Mesenchymal stem cell (in vitro differentiated cells and primary cell): ENCODE results near the gene ADAM22.
A peak's percentile ranks its signal among the peaks of the same experiment; 100 is the strongest.

Experiments used
- DNase-seq: peaks from one replicate; pipeline ENCODE4 v3.0.0-alpha.2; 2013
- H2AFZ ChIP-seq: one replicate; pipeline ENCODE4 v1.6.1; 2013; ENCODE audit warnings: low read depth, mild to moderate bottlenecking, control low read depth, inconsistent platforms, low read length, moderate library complexity
- H2AK5ac ChIP-seq: 2 replicates; pipeline ENCODE4 v1.6.1; 2013; ENCODE audit warnings: low read length, moderate library complexity, mild to moderate bottlenecking, inconsistent platforms; ENCODE audit not compliant: severe bottlenecking
- H2BK120ac ChIP-seq: one replicate; pipeline ENCODE4 v1.6.1; 2013; ENCODE audit warnings: low read depth, mild to moderate bottlenecking, inconsistent platforms, low read length, moderate library complexity
- H2BK12ac ChIP-seq, 2 experiments: one replicate each; pipeline ENCODE4 v1.6.1; 2013; ENCODE audit warnings: inconsistent platforms in 2 of 2, low read length in 2 of 2, mild to moderate bottlenecking in 2 of 2, moderate library complexity in 2 of 2, control low read depth in 1 of 2
- H2BK15ac ChIP-seq: one replicate; pipeline ENCODE4 v1.6.1; 2013; ENCODE audit warnings: mild to moderate bottlenecking, low read depth, inconsistent platforms; ENCODE audit not compliant: poor library complexity, severe bottlenecking
- H2BK5ac ChIP-seq: 2 replicates; pipeline ENCODE4 v1.6.1; 2013; ENCODE audit warnings: low read depth, mild to moderate bottlenecking, low read length, control low read depth, inconsistent platforms; ENCODE audit not compliant: poor library complexity, severe bottlenecking
- H3K14ac ChIP-seq, 2 experiments: one replicate each; pipeline ENCODE4 v1.6.1; 2013; ENCODE audit warnings: inconsistent platforms in 2 of 2, low read length in 2 of 2, control low read depth in 1 of 2, mild to moderate bottlenecking in 1 of 2, moderate library complexity in 1 of 2
- H3K18ac ChIP-seq, 2 experiments: one replicate each; pipeline ENCODE4 v1.6.1; 2013; ENCODE audit warnings: inconsistent platforms in 2 of 2, low read length in 2 of 2, control low read depth in 1 of 2, low read depth in 1 of 2, mild to moderate bottlenecking in 1 of 2
- H3K23ac ChIP-seq, 2 experiments: one replicate each; pipeline ENCODE4 v1.6.1; 2013; ENCODE audit warnings: inconsistent platforms in 2 of 2, low read length in 2 of 2, mild to moderate bottlenecking in 2 of 2, moderate library complexity in 2 of 2, control low read depth in 1 of 2
- H3K27ac ChIP-seq: 2 replicates; pipeline ENCODE4 v1.5.1; 2013; ENCODE audit warnings: mild to moderate bottlenecking, moderate library complexity, low read length, control low read depth, inconsistent platforms; ENCODE audit not compliant: poor library complexity, severe bottlenecking
- H3K27me3 ChIP-seq, 2 experiments: 2 replicates each; pipeline versions ENCODE4 v1.6.1 to v1.7.0; 2013; ENCODE audit warnings: low read length in 2 of 2, mild to moderate bottlenecking in 2 of 2, moderate library complexity in 2 of 2, control low read depth in 1 of 2, inconsistent platforms in 1 of 2; ENCODE audit not compliant: control insufficient read depth in 1 of 2, insufficient read depth in 1 of 2
- H3K36me3 ChIP-seq, 2 experiments: 2 replicates each; pipeline versions ENCODE4 v1.6.1 to v1.7.0; 2013; ENCODE audit warnings: low read length in 2 of 2, control low read depth in 1 of 2, inconsistent platforms in 1 of 2, low read depth in 1 of 2, mild to moderate bottlenecking in 1 of 2; ENCODE audit not compliant: insufficient read depth in 2 of 2, control insufficient read depth in 1 of 2
- H3K4ac ChIP-seq, 2 experiments: one replicate each; pipeline ENCODE4 v1.6.1; 2013; ENCODE audit warnings: inconsistent platforms in 2 of 2, low read length in 2 of 2, mild to moderate bottlenecking in 2 of 2, moderate library complexity in 2 of 2, control low read depth in 1 of 2, low read depth in 1 of 2
- H3K4me1 ChIP-seq: 2 replicates; pipeline ENCODE4 v1.6.1; 2013; ENCODE audit warnings: low read depth, low read length, control low read depth; ENCODE audit not compliant: control insufficient read depth, insufficient read depth
- H3K4me2 ChIP-seq: 2 replicates; pipeline ENCODE4 v1.6.1; 2013; ENCODE audit warnings: low read length, mild to moderate bottlenecking, inconsistent platforms; ENCODE audit not compliant: poor library complexity, severe bottlenecking
- H3K4me3 ChIP-seq, 2 experiments: 2 replicates each; pipeline versions ENCODE4 v1.5.1 to v1.7.0; 2013; ENCODE audit warnings: low read length in 2 of 2, mild to moderate bottlenecking in 2 of 2, control low read depth in 1 of 2, low read depth in 1 of 2; ENCODE audit not compliant: insufficient read depth in 1 of 2
- H3K79me1 ChIP-seq: replicated peaks from 2 replicates; pipeline ENCODE4 v1.6.1; 2013; ENCODE audit warnings: mild to moderate bottlenecking, control low read depth, low read length, inconsistent platforms; ENCODE audit not compliant: poor library complexity, severe bottlenecking
- H3K9ac ChIP-seq: 2 replicates; pipeline ENCODE4 v1.7.0; 2013; ENCODE audit warnings: mild to moderate bottlenecking, low read length, moderate library complexity
- H3K9me3 ChIP-seq: 2 replicates; pipeline ENCODE4 v1.7.0; 2013; ENCODE audit warnings: mild to moderate bottlenecking, low read length; ENCODE audit not compliant: control insufficient read depth
- H4K8ac ChIP-seq: one replicate; pipeline ENCODE4 v1.6.1; 2013; ENCODE audit warnings: inconsistent platforms, mild to moderate bottlenecking, low read length, moderate library complexity
- H4K91ac ChIP-seq: one replicate; pipeline ENCODE4 v1.6.1; 2013; ENCODE audit warnings: mild to moderate bottlenecking, low read length, inconsistent platforms
- WGBS: methylation state at CpG from one replicate; pipeline ENCODE4 v1.1.7; 2013; ENCODE audit warnings: mixed read lengths; 5-methylcytosine and 5-hydroxymethylcytosine counted together

ADAM22 gene

DNA sequence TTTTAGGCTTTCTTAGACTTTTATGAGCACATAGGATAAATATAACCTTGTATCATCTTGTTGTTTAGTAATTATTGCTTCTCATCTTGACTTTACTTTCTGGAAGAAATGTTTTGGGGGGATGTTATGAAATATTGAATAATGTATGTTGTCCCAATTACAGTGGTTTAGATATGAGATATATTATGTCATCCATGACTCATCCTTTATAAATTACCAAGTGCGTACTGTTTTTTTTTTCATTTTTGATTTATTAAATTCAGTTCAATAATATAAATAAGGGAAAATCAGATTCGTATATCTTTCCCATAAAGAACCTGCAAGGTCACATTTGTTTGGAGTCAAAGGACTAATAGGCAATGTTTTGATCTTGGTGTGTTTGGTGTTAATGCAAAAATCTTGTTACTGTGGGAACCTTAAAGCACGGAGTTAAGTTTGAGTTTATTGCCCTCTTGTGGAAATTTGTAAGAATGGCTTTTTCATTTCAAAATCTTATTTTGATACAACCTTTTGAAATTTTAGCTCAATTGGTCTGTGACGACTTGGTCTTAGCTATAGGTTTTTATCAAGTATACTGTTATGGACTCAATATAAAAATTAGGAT is 177.2 kb downstream of the ADAM22 start:
- no peak overlapping the region for H2BK5ac ChIP-seq
- H3K36me3 ChIP-seq, result no peaks in the 10 kb centered on the region
- peak; percentile 43 for DNase-seq
- H3K14ac ChIP-seq, result no peak overlapping the region
- no CpG with 5 or more reads among the region's 4 CpGs for WGBS
- no peaks in the 10 kb centered on the region for H3K79me1 ChIP-seq
- no peak overlapping the region for H2BK15ac ChIP-seq
- no peak overlapping the region for H3K23ac ChIP-seq
- H4K91ac ChIP-seq, result no peak overlapping the region
- no peak overlapping the region for H3K4me2 ChIP-seq
- H4K8ac ChIP-seq, result no peak overlapping the region
- no peak overlapping the region for H3K27ac ChIP-seq
- H3K4me1 ChIP-seq, result no peaks in the 10 kb centered on the region
- no peaks in the 10 kb centered on the region for H3K9me3 ChIP-seq
- no peak overlapping the region for H3K4me3 ChIP-seq
- peak overlapping the region; percentile 66 for H3K9ac ChIP-seq
- H2BK120ac ChIP-seq, result no peak overlapping the region
- no peak overlapping the region for H3K18ac ChIP-seq
- no peak overlapping the region for H3K4ac ChIP-seq
- no peak overlapping the region for H2AK5ac ChIP-seq
- H2BK12ac ChIP-seq, result no peak overlapping the region
- no peak overlapping the region for H2AFZ ChIP-seq
- H3K27me3 ChIP-seq, result no peaks in the 10 kb centered on the region

DNA sequence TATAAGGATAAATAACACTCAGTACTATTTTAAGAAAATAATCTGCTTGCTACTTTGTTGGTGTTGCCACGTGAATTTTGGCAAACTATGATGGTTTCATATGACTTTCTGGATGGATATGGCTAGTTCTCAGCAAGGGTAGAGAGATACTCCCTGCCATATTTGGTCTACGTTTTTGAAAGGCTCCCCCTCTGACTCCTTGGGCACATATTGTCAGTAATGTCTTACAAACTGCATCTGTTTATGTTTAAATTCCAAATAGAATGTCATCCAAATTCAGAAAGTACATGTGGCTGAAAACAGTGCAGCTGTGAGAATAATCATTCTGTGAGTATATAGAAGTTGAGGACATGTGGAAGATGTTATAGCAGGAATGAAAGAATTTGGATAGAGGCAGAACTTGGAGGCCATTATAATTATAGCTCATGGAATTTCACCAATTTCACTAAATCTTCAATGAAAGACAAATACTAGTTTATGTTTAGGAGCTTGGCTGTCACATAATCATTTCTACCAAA is 178.0 kb downstream of the ADAM22 start:
- H3K27ac ChIP-seq, result no peak overlapping the region
- no peak overlapping the region for H3K4me3 ChIP-seq
- 33% methylated on average over 1 of the region's 2 CpGs for WGBS
- H2AK5ac ChIP-seq, result no peak overlapping the region
- H3K18ac ChIP-seq, result no peak overlapping the region
- no peak overlapping the region for H2BK5ac ChIP-seq
- H3K9ac ChIP-seq, result peak overlapping the region; percentile 66
- H3K36me3 ChIP-seq, result no peaks in the 10 kb centered on the region
- H3K79me1 ChIP-seq, result no peaks in the 10 kb centered on the region
- no peak overlapping the region for H3K14ac ChIP-seq
- H2BK15ac ChIP-seq, result no peak overlapping the region
- no peak overlapping the region for H3K23ac ChIP-seq
- H4K91ac ChIP-seq, result no peak overlapping the region
- H3K9me3 ChIP-seq, result no peaks in the 10 kb centered on the region
- H3K4ac ChIP-seq, result no peak overlapping the region
- no peak overlapping the region for H3K4me2 ChIP-seq
- H3K4me1 ChIP-seq, result no peaks in the 10 kb centered on the region
- H4K8ac ChIP-seq, result no peak overlapping the region
- no peak overlapping the region for H2BK12ac ChIP-seq
- H2BK120ac ChIP-seq, result no peak overlapping the region
- no peak overlapping the region for H2AFZ ChIP-seq
- no peaks in the 10 kb centered on the region for H3K27me3 ChIP-seq
- DNase-seq, result no peak

DNA sequence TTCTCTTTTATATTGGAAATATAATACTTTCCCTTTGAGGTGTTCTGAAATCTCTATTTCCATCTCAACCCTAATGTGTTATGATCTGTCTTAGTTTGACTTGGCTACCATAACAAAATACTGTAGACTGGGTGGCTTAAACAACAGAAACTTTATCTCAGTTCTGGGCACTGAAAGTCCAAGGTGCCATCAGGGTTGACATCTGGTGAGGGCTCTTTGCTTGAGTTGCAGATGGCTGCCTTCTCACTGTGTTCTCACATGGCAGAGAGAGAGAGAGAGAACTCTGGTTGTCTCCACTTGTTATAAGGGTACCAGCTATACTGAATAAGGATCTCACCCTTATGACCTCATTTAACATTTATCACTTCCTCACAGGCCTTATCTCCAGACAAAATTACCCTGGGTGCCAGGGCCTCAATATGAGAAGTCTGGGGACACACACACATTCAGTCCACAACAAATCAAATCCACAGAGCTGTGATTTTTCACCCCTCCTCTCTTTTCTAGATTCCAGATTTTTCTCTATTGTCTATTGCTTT is 181.3 kb downstream of the ADAM22 start:
- no peak overlapping the region for H3K4ac ChIP-seq

DNA sequence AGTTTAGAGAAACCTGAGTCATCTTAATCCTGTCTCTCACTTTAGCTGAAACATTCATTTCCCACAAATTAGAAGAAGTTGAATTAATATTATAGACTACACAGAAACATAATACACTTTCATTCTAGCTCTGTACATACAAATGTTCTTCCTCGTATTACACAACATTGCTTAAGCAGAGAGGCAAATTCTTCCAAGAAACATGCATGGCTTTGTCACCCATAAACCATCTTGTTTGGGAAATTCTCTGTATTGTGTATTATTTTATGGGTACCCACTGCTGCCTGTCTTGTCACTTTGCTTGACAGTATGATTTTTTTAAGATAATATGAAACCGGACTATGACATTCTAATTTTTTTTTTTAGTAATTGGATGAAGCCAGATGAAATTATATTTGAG is 181.8 kb downstream of the ADAM22 start:
- H3K27me3 ChIP-seq, result no peaks in the 10 kb centered on the region
- H4K8ac ChIP-seq, result no peak overlapping the region
- H3K79me1 ChIP-seq, result no peaks in the 10 kb centered on the region
- no peak overlapping the region for H2AK5ac ChIP-seq
- no peak overlapping the region for H3K27ac ChIP-seq
- no peak overlapping the region for H3K14ac ChIP-seq
- H3K4me3 ChIP-seq, result peak overlapping the region in 1 of 2 experiments; percentile 31
- 100% methylated on average over 1 of the region's 2 CpGs for WGBS
- no peak overlapping the region for H2AFZ ChIP-seq
- no peaks in the 10 kb centered on the region for H3K4me1 ChIP-seq
- no peaks in the 10 kb centered on the region for H3K36me3 ChIP-seq
- H3K18ac ChIP-seq, result no peak overlapping the region
- no peak overlapping the region for H2BK15ac ChIP-seq
- no peak overlapping the region for H3K23ac ChIP-seq
- H2BK12ac ChIP-seq, result no peak overlapping the region
- no peak overlapping the region for H3K4ac ChIP-seq
- no peak for DNase-seq
- H4K91ac ChIP-seq, result no peak overlapping the region
- H3K4me2 ChIP-seq, result no peak overlapping the region
- H3K9me3 ChIP-seq, result no peaks in the 10 kb centered on the region
- no peak overlapping the region for H2BK120ac ChIP-seq
- H3K9ac ChIP-seq, result no peak overlapping the region
- H2BK5ac ChIP-seq, result no peak overlapping the region

More for the DNA sequence above, 181.3 kb downstream of the ADAM22 start:
- Histone ChIP-seq H3K4me2 (no peak overlapping the region), H2AFZ (no peak overlapping the region), H3K79me1 (no peaks in the 10 kb centered on the region), H3K9ac (no peak overlapping the region), H3K23ac (no peak overlapping the region), H3K36me3 (no peaks in the 10 kb centered on the region), H2BK12ac (no peak overlapping the region), H3K9me3 (no peaks in the 10 kb centered on the region), H3K27ac (no peak overlapping the region), H2BK120ac (no peak overlapping the region), H3K27me3 (no peaks in the 10 kb centered on the region), H3K14ac (no peak overlapping the region), H3K4me3 (no peak overlapping the region), H4K91ac (no peak overlapping the region), H2AK5ac (no peak overlapping the region), H3K4me1 (no peaks in the 10 kb centered on the region), H4K8ac (no peak overlapping the region), H2BK15ac (no peak overlapping the region), H3K18ac (no peak overlapping the region), H2BK5ac (no peak overlapping the region)
- DNase-seq, result no peak
